PC-9 (cell line): ENCODE results near the gene INTS1.

Experiments
- EZH2 ChIP-seq: fragments of 200-600 bp; sonication (generic); IDR thresholded peaks from 2 replicates; pipeline ENCODE4 v1.8.0; 2017; ENCODE audit warnings: antibody characterized with exemption, low read depth
- TF ChIP-seq, protein P1 (sequence below): fragments of 200-600 bp; sonication (generic); conservative IDR thresholded peaks from 2 replicates; pipeline ENCODE4 v1.6.1; 2017; ENCODE audit warnings: mixed run types, antibody characterized with exemption, mild to moderate bottlenecking, moderate library complexity

DNA sequence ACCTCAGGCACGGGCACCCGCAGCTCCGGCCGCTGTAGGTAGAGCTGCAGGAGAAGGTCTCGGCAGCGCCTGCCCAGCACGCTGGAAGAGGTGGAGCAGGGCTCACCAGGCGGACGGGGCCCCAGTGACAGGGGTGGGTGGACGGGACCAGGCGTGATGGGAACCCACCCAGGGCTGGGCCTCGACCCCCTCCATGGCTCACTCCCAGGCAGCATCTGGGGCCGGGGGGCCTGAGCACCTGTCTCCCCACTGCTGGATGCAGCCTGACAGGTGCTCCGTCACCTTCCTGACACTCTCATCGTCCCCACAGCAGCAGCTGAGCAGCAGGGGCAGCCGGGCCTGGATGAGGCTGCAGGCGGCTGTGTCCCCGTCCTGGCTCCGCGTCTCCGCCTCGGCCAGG, 28.2 kb downstream of the INTS1 start:
- TF ChIP-seq, protein P1, sequence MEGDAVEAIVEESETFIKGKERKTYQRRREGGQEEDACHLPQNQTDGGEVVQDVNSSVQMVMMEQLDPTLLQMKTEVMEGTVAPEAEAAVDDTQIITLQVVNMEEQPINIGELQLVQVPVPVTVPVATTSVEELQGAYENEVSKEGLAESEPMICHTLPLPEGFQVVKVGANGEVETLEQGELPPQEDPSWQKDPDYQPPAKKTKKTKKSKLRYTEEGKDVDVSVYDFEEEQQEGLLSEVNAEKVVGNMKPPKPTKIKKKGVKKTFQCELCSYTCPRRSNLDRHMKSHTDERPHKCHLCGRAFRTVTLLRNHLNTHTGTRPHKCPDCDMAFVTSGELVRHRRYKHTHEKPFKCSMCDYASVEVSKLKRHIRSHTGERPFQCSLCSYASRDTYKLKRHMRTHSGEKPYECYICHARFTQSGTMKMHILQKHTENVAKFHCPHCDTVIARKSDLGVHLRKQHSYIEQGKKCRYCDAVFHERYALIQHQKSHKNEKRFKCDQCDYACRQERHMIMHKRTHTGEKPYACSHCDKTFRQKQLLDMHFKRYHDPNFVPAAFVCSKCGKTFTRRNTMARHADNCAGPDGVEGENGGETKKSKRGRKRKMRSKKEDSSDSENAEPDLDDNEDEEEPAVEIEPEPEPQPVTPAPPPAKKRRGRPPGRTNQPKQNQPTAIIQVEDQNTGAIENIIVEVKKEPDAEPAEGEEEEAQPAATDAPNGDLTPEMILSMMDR = no peak
- TF ChIP-seq EZH2 = no peak
